NT2/D1 (cell line): ENCODE data around the gene ATXN2.

Experiments used
- DNase-seq: peaks from one replicate; pipeline ENCODE4 v3.0.0-alpha.2; 2011; ENCODE audit warnings: low read depth, low spot score
- H3K27me3 ChIP-seq: 2 replicates; pipeline ENCODE4 v1.6.0; 2011; ENCODE audit warnings: mild to moderate bottlenecking; ENCODE audit not compliant: insufficient read length, insufficient read depth
- H3K36me3 ChIP-seq: 2 replicates; pipeline ENCODE4 v1.6.1; 2011; ENCODE audit warnings: mild to moderate bottlenecking, low read length, mixed read lengths; ENCODE audit not compliant: insufficient read depth, insufficient read length
- H3K4me1 ChIP-seq: 2 replicates; pipeline ENCODE4 v1.5.1; 2011; ENCODE audit not compliant: insufficient read depth, insufficient read length
- H3K4me3 ChIP-seq: 2 replicates; pipeline ENCODE4 v1.5.1; 2011; ENCODE audit warnings: low read depth; ENCODE audit not compliant: insufficient read length
- H3K9ac ChIP-seq: 2 replicates; pipeline ENCODE4 v1.6.0; 2011; ENCODE audit warnings: low read depth; ENCODE audit not compliant: insufficient read length
- H3K9me3 ChIP-seq: 2 replicates; pipeline ENCODE4 v1.5.1; 2011; ENCODE audit warnings: mild to moderate bottlenecking, low read length; ENCODE audit not compliant: insufficient read depth
- SUZ12 ChIP-seq: IDR thresholded peaks from 2 replicates; pipeline ENCODE4 v1.6.1; 2011; ENCODE audit not compliant: insufficient read length, insufficient read depth; ENCODE audit errors: extremely low read depth
- YY1 ChIP-seq: IDR thresholded peaks from 2 replicates; pipeline ENCODE4 v1.6.1; 2011; ENCODE audit not compliant: insufficient read length, insufficient read depth
- ZNF274 ChIP-seq: IDR thresholded peaks from 2 replicates; pipeline ENCODE4 v1.6.1; 2011; ENCODE audit warnings: mild to moderate bottlenecking, low read depth, low read length

ATXN2 gene

GRCh38 chr12:111417290-111417689 lies 181.8 kb downstream of the ATXN2 start:
- peaks cover 57% of the 10 kb centered on the region for H3K36me3 ChIP-seq
- peaks cover 19% of the 10 kb centered on the region for H3K4me1 ChIP-seq
- H3K9me3 ChIP-seq = no peaks in the 10 kb centered on the region
- no peak overlapping the region for H3K4me3 ChIP-seq
- no peaks in the 10 kb centered on the region for H3K27me3 ChIP-seq
- TF ChIP-seq SUZ12 (no peak), ZNF274 (no peak), YY1 (no peak)
- no peak overlapping the region for H3K9ac ChIP-seq
- no peak for DNase-seq

- H3K4me3 ChIP-seq = no peak overlapping the region
- H3K9me3 ChIP-seq = no peaks in the 10 kb centered on the region
- peaks cover 37% of the 10 kb centered on the region for H3K36me3 ChIP-seq
- H3K27me3 ChIP-seq = no peaks in the 10 kb centered on the region
- no peak for DNase-seq
- H3K4me1 ChIP-seq = peaks cover 40% of the 10 kb centered on the region
- TF ChIP-seq ZNF274 (no peak), SUZ12 (no peak), YY1 (no peak)
- no peak overlapping the region for H3K9ac ChIP-seq
Observed at GRCh38 chr12:111414711-111415252, 184.3 kb downstream of the ATXN2 start.

DNA sequence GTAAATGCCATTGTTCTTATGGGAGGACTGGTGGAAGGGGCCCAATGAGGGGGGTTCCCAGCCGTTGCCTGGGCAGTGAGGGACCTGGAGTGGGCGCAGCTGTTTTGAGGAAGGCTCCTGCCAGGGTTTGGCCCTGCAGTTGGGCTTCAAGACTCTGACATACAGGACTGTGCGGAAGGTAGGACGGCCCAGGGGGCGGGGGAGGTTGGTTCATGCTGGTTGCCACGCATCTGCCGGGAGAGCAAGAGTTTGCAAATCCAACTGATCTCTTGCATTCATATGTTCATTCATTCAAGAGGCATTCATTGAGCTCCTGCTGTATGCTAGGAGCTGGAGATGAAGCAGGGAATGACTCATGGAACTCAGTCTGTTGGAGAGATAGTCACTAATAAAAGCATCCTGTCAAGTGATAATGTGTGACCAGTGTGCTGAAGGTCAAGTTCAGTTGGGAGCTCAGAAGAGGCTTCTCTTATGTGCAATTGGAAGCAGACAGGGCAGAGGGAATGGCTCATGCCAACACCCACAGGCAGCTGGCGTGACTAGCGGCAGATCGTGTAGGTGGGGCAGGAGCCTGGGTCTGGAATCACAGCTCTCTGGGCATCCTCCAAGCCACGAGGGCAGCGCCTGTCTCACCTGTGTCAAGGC lies 185.6 kb downstream of the ATXN2 start:
- H3K27me3 ChIP-seq = no peaks in the 10 kb centered on the region
- H3K9me3 ChIP-seq = no peaks in the 10 kb centered on the region
- H3K9ac ChIP-seq = peak overlapping the region; percentile 61
- H3K36me3 ChIP-seq = peaks cover 26% of the 10 kb centered on the region
- peaks cover 46% of the 10 kb centered on the region for H3K4me1 ChIP-seq
- no peak for DNase-seq
- TF ChIP-seq ZNF274 (no peak), YY1 (no peak), SUZ12 (no peak)
- H3K4me3 ChIP-seq = no peak overlapping the region

DNA sequence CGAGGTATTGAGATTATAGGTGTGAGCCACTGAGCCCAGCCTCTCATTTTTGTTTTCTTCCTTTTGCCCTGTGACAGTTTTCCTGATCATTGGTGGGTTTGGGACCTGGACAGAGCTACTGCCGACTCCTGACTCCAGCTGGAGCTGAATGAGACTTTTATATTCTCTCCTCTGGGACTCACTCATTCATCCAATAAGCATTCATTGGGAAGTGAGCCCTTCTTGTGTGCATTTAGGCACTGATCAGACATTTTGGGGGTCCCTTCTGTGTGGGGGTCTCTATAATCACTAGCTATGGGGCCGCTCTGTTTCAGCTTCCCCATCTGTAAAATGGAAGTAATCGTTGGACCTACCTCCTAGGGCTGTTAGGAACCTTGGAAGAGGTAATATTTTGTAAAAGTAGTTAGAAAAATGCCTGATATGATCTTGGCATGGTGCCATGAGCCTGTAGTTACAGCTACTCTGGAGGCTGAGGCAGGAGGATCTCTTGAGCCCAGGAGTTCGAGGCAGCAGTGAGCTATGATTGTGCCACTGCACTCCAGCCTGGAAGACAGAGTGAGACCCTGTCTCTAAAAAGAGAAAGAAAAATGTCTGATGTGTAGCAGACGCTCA lies 186.2 kb downstream of the ATXN2 start:
- TF ChIP-seq ZNF274 (no peak), YY1 (no peak), SUZ12 (no peak)
- peak overlapping the region; percentile 61 for H3K9ac ChIP-seq
- no peak for DNase-seq
- H3K9me3 ChIP-seq = no peaks in the 10 kb centered on the region
- H3K36me3 ChIP-seq = peaks cover 25% of the 10 kb centered on the region
- no peak overlapping the region for H3K4me3 ChIP-seq
- peaks cover 46% of the 10 kb centered on the region for H3K4me1 ChIP-seq
- no peaks in the 10 kb centered on the region for H3K27me3 ChIP-seq

GRCh38 chr12:111412007-111412829 lies 186.9 kb downstream of the ATXN2 start:
- TF ChIP-seq YY1 (no peak), ZNF274 (no peak), SUZ12 (no peak)
- DNase-seq = no peak
- peaks cover 26% of the 10 kb centered on the region for H3K36me3 ChIP-seq
- peak overlapping the region; percentile 61 for H3K9ac ChIP-seq
- H3K4me3 ChIP-seq = no peak overlapping the region
- no peaks in the 10 kb centered on the region for H3K27me3 ChIP-seq
- peaks cover 48% of the 10 kb centered on the region for H3K4me1 ChIP-seq
- H3K9me3 ChIP-seq = no peaks in the 10 kb centered on the region

DNA sequence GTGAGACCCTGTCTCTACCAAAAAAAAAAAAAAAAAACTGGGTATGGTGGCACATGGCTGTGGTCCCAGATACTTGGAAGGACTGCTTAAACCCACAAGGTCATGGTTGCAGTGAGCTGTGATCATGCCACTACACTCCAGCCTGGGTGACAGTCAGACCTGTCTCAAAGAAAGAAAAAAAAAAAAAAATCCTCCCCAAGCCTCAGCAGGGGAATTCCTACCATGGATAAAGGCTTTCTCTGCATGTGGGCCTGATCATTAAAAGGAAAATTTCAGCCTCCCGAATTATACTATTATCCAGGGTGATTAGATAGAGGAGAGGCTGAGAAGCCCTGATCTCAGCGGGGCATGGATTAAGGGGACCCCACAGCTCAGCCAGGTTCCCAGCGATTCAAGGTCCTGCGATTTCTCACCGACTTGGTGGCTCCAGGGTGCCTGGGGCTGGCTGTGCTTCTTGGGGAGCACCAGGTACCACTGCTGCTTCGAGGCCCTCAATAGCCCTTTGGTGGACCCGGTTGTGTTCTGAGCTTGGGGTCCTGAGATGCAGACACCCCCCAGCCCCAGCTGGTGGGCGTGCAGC lies 187.8 kb downstream of the ATXN2 start:
- H3K9ac ChIP-seq = peak overlapping the region; percentile 57
- H3K27me3 ChIP-seq = no peaks in the 10 kb centered on the region
- H3K36me3 ChIP-seq = peaks cover 26% of the 10 kb centered on the region
- H3K4me1 ChIP-seq = peaks cover 52% of the 10 kb centered on the region
- no peak for TF ChIP-seq ZNF274
- no peak for TF ChIP-seq SUZ12
- DNase-seq = no peak
- H3K9me3 ChIP-seq = no peaks in the 10 kb centered on the region
- H3K4me3 ChIP-seq = no peak overlapping the region
